ENCODE data around the gene FARS2. TPM values are rescaled to one million over a fixed set of nuclear protein-coding genes. Genes with fewer than 3 reads are reported as not detected.
"Not testable (repeated sequence)": the region's sequence is repeated elsewhere in the genome, so short reads cannot be mapped to it uniquely, and the experiment has no call there.

FARS2 gene
- total RNA-seq, 1 donor from 2014 or later, result 8.2 TPM

DNA sequence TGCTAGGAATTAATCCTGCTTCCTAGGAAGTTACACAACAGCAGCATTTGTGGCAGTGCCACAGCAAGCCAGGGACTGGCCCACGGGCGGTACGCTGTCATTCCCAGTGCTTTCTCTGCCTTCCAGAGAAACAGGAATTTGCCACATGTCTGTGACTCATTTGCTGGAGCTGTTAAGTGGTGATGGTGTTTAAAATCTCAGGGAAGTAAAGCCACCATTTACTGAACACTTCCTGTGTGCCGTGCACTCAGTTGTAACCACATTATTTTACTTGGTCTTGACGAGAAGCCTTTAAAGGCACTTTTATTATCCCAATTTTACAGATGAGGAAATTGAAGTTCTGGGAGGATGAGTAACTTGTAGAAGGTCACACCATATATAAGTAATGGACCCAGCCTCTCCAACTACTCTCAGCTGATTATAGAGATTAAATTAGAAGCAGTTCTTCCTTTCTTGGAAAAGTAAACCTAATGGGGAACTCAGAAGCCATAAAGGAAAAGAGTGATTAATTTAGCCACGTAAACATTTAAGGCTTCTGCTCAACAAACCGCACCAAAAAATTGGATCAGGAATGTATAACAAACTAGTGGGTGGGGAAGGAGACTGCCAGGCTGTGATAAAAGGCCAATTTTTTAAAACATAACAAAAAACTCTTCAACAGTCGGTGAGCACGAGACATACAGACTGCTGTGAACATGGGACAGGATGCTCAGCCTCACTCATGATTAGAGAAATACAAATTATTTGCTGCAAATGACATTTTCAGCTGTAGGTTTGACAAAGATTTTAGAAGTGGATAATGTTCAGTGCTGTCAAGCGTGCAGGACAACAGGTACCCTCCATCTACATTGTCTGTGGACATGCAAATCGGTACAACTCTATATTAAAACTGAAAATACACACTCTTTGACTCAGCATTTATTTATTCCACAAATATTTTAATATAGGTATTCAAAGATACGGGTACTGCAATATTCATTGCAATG, 434.2 kb downstream of the FARS2 start:
- Histone ChIP-seq H3K27me3 (ENCODE audit: control insufficient read depth, insufficient read depth, low read length) (no peaks in the 10 kb centered on the region), H3K36me3 (ENCODE audit: control insufficient read depth, insufficient read depth, low read length) (no peaks in the 10 kb centered on the region), H3K4me3 (ENCODE audit: low read depth, low read length) (no peak overlapping the region)
- peak; percentile 84 for DNase-seq (ENCODE audit: low read depth)
- TF ChIP-seq, protein P1, sequence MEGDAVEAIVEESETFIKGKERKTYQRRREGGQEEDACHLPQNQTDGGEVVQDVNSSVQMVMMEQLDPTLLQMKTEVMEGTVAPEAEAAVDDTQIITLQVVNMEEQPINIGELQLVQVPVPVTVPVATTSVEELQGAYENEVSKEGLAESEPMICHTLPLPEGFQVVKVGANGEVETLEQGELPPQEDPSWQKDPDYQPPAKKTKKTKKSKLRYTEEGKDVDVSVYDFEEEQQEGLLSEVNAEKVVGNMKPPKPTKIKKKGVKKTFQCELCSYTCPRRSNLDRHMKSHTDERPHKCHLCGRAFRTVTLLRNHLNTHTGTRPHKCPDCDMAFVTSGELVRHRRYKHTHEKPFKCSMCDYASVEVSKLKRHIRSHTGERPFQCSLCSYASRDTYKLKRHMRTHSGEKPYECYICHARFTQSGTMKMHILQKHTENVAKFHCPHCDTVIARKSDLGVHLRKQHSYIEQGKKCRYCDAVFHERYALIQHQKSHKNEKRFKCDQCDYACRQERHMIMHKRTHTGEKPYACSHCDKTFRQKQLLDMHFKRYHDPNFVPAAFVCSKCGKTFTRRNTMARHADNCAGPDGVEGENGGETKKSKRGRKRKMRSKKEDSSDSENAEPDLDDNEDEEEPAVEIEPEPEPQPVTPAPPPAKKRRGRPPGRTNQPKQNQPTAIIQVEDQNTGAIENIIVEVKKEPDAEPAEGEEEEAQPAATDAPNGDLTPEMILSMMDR (IDR thresholded peaks at IDR 0.05; ENCODE audit: insufficient read depth, low read length, poor library complexity, severe bottlenecking), result no peak

DNA sequence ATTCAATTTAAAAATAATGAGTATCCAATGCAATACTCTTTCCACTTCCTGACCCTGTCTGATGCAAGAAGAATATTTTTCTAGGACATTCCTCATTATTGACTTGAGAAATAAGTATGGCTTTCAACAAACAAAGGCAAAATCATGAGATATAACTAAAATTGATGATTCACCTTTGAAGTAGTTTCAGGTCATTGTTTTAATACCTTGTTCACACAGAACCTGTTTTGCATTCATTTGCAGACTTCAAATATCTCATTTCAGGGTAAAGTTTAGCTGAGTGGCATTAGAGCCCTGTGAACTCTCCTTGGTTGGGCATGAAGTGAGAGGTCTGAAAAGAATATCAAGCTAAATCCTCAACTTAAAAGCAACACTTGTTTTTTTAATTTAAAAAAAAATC, 436.2 kb downstream of the FARS2 start:
- DNase-seq (ENCODE audit: low read depth), result no peak
- Histone ChIP-seq H3K27me3 (ENCODE audit: control insufficient read depth, insufficient read depth, low read length) (no peaks in the 10 kb centered on the region), H3K4me3 (ENCODE audit: low read depth, low read length) (no peak overlapping the region), H3K36me3 (ENCODE audit: control insufficient read depth, insufficient read depth, low read length) (no peaks in the 10 kb centered on the region)
- TF ChIP-seq, protein P1 (IDR thresholded peaks at IDR 0.05; ENCODE audit: insufficient read depth, low read length, poor library complexity, severe bottlenecking), result no peak

DNA sequence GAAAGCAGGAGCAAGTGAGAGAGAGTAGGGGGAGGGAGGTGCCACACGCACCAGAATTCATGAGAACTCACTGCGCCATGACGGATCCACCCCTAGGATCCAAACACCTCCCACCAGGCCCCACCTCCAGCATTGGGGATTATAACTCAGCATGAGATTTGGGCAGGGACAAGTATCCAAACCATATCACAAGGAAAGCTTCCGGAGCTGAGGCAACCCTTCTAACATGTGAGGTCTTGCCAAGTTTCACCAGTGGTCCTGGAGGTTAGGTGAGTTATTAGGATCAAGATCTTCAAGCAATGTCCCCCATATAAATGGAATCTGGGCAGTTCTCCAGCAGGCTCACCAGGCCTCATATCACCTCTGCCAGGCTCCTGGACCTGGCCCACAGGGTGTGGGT, 437.0 kb downstream of the FARS2 start:
- H3K27me3 ChIP-seq (ENCODE audit: control insufficient read depth, insufficient read depth, low read length), result no peaks in the 10 kb centered on the region
- no peak overlapping the region for H3K4me3 ChIP-seq (ENCODE audit: low read depth, low read length)
- no peaks in the 10 kb centered on the region for H3K36me3 ChIP-seq (ENCODE audit: control insufficient read depth, insufficient read depth, low read length)
- no peak for DNase-seq (ENCODE audit: low read depth)
- TF ChIP-seq, protein P1 (IDR thresholded peaks at IDR 0.05; ENCODE audit: insufficient read depth, low read length, poor library complexity, severe bottlenecking), result no peak

DNA sequence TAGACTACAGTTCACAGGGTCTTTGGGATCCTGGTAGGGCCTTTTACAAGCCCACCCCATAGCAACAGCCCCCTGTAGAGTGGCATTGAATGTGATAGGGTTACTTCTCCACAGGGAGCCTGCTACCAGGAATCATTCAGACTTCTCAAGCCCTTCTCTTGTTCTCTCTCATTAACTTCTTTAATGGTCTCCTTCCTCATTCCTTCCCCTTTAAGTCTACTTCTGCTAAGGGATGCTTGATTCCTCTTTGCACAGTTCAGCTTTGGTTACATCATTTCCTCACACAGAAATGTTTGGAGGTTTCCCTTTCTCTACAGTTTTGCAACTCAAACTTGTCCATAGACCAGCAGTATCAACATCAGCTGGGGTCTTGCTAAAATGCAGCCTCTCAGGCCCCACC, 437.8 kb downstream of the FARS2 start:
- not testable (repeated sequence) for H3K4me3 ChIP-seq (ENCODE audit: low read depth, low read length); DNase-seq (ENCODE audit: low read depth); H3K36me3 ChIP-seq (ENCODE audit: control insufficient read depth, insufficient read depth, low read length); H3K27me3 ChIP-seq (ENCODE audit: control insufficient read depth, insufficient read depth, low read length)

DNA sequence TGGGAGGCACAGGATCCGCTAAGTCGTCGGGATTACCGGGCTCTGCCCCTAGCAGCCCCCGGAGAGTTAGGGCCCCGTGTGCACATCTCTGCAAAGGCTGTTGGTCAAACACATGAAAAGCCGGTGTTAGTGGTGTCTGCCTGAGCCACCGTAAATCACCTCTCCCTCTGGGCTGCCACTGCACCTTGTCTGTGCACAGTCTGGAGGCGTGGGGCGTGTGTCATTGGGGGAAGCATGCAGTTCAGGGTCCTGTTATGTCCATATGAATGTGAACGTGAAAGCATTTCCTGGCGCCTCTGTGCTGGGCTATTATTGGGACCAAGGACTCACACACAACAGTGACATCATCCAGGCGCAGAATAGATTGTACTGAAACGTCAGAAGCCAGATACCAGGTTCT, 439.9 kb downstream of the FARS2 start:
- Histone ChIP-seq H3K4me3 (ENCODE audit: low read depth, low read length) (no peak overlapping the region), H3K27me3 (ENCODE audit: control insufficient read depth, insufficient read depth, low read length) (no peaks in the 10 kb centered on the region), H3K36me3 (ENCODE audit: control insufficient read depth, insufficient read depth, low read length) (no peaks in the 10 kb centered on the region)
- TF ChIP-seq, protein P1 (IDR thresholded peaks at IDR 0.05; ENCODE audit: insufficient read depth, low read length, poor library complexity, severe bottlenecking), result no peak
- DNase-seq (ENCODE audit: low read depth), result no peak

DNA sequence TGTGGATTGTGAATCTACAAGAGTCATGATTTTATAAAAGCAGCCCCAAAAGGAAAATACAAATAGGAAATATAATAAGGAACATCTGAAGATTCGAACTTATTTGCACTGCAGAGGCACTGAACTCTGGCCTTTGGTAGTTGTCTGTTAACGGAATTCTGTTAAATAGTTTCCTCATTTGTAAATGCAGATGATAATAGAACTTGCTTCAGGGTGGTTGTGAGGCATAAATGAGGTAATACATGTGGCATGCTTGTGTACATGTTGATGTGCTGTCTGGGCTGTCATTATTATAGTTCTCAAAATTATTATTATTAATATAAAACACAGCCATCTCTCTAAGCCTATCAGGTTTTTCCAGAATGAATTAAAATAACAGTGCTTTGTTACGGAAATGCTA, 443.4 kb downstream of the FARS2 start:
- no peak overlapping the region for H3K4me3 ChIP-seq (ENCODE audit: low read depth, low read length)
- TF ChIP-seq, protein P1 (IDR thresholded peaks at IDR 0.05; ENCODE audit: insufficient read depth, low read length, poor library complexity, severe bottlenecking), result no peak
- DNase-seq (ENCODE audit: low read depth), result no peak
- no peaks in the 10 kb centered on the region for H3K27me3 ChIP-seq (ENCODE audit: control insufficient read depth, insufficient read depth, low read length)
- no peaks in the 10 kb centered on the region for H3K36me3 ChIP-seq (ENCODE audit: control insufficient read depth, insufficient read depth, low read length)

All from kidney epithelial cell (primary cell).